Gastrocnemius medialis (tissue), 4 donors: ENCODE results near the gene CADM2.

Experiments
- CTCF ChIP-seq, 5 experiments: fragments of 450-650 bp in 3 of 5; fragments of 200-600 bp in 2 of 5; sonication (generic) in 2 of 5; IDR thresholded peaks in 4 of 5; conservative IDR thresholded peaks in 1 of 5; 1 replicate in 4 of 5; 2 replicates in 1 of 5; pipeline ENCODE4 v1.5.1; 2016 to 2019; ENCODE audit warnings: antibody characterized with exemption in 5 of 5, mild to moderate bottlenecking in 3 of 5, moderate library complexity in 3 of 5
- POLR2A ChIP-seq, 2 donors: fragments of 450-650 bp; IDR thresholded peaks; one replicate each; pipeline ENCODE4 v1.6.1; 2017; ENCODE audit warnings: antibody characterized with exemption in 2 of 2, mild to moderate bottlenecking in 2 of 2, moderate library complexity in 2 of 2

GRCh38 chr3:85801955-85802354 lies 843.2 kb downstream of the CADM2 start:
- no peak for TF ChIP-seq POLR2A (IDR thresholded peaks at IDR 0.05)
- peak in 1 of 5 experiments; percentile 18 for TF ChIP-seq CTCF (IDR thresholded peaks at IDR 0.05 in 4 of 5, conservative IDR thresholded peaks at IDR 0.05 in 1 of 5)
